ENCODE measurements around the gene BTN3A1. TPM values are rescaled to one million over a fixed set of nuclear protein-coding genes. Genes with fewer than 3 reads are reported as not detected.
A peak's percentile ranks its signal among the peaks of the same experiment; 100 is the strongest.

Gene BTN3A1
- total and polyA plus RNA-seq, 2 of the 8 experiments (the other 6 are each of a cell fraction or from before 2014, with no cell fraction given): 4.7 to 5.6 TPM

DNA sequence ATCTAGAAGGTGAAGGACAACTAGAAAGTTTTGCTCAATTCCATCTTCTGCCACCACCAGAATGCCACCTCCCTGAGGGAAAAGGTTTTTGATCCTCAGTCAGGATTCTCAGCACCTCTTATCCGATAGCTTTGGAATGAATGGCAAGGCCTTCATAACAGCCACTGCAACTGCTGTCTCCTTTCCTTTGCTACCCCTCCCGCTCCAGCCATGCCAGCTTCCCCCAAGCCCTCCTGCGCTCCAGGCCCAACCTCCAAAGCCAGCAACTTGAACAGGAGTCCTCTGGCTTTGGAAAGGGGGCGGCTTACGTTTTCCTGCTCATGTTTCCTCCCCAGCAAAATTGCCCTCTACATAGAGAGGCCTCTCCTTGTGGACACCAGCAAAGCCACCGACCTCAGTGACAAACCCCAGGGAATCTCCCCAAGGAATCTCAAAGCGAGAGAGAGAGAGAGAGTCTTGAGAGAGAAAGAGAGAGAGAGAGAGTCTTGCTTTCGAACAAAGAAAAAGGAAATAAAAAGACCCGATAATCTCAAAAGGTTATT lies 55.3 kb downstream of the BTN3A1 start:
- WGBS, 2 experiments (ENCODE audit: extremely low coverage in 1 of 2, insufficient coverage in 1 of 2, insufficient read length in 1 of 2, insufficient replicate concordance in 2 of 2, low coverage in 1 of 2, low lambda C conversion rate in 2 of 2, missing lambda C conversion rate in 1 of 2): 21% methylated on average over 9 of the region's 9 CpGs; no CpG with 5 or more reads in 1 of the 2 experiments

More for the DNA sequence above, 55.3 kb downstream of the BTN3A1 start:
- Histone ChIP-seq H3K56ac (replicated peaks; ENCODE audit: insufficient read length, low read depth, low read length) (no peak overlapping the region), H3K79me2 (ENCODE audit: control insufficient read depth in 1 of 2, insufficient read depth in 2 of 2, low read length in 2 of 2) (peaks cover 0 to 13% of the 10 kb centered on the region in 2 experiments; a peak in 2 of 4 replicates), H3K4me1 (replicated peaks in 1 of 4; ENCODE audit: control insufficient read depth in 3 of 4, insufficient read depth in 4 of 4, low read length in 3 of 4) (peaks cover 0 to 6% (median 5%) of the 10 kb centered on the region in 4 experiments; a peak in 4 of 7 replicates), H3K23ac (ENCODE audit: insufficient read length) (no peak overlapping the region), H4K8ac (ENCODE audit: extremely low read depth, insufficient read depth, low read length) (peak overlapping the region; percentile 30; the same call in 1 of the 2 replicates), H4K20me1 (replicated peaks in 1 of 2; ENCODE audit: control insufficient read depth in 1 of 2, insufficient read depth in 2 of 2, low read length in 2 of 2) (no peaks in the 10 kb centered on the region), H3K4me2 (ENCODE audit: insufficient read depth in 1 of 2, low read depth in 2 of 2, low read length in 2 of 2) (peak overlapping the region; percentile 65 to 96), H2BK12ac (ENCODE audit: low read depth, low read length) (no peak overlapping the region), H2BK20ac (ENCODE audit: low read length) (no peak overlapping the region), H3K27me3 (replicated peaks in 1 of 4; ENCODE audit: control insufficient read depth in 3 of 4, extremely low read depth in 1 of 4, insufficient read depth in 3 of 4, low read length in 3 of 4) (no peaks in the 10 kb centered on the region), H2AK5ac (ENCODE audit: low read depth, low read length) (no peak overlapping the region; the same call in 1 of the 2 replicates), H4K91ac (replicated peaks; ENCODE audit: insufficient read length, low read length) (peak overlapping the region; percentile 22), H3K9me3 (ENCODE audit: insufficient read depth in 2 of 2, low read depth in 1 of 2, low read length in 1 of 2) (no peaks in the 10 kb centered on the region), H3K9ac (replicated peaks in 1 of 4; ENCODE audit: extremely low read depth in 1 of 4, low read depth in 3 of 4, low read length in 3 of 4) (peak overlapping the region in 3 of 4 experiments; percentile 50 to 67 (median 54); a peak in 5 of 7 replicates), H2BK120ac (replicated peaks; ENCODE audit: low read depth, low read length) (no peak overlapping the region), H4K5ac (ENCODE audit: insufficient read length, low read depth, low read length) (peak overlapping the region; percentile 24), H3K79me1 (ENCODE audit: low read depth, low read length) (no peaks in the 10 kb centered on the region; the same call in 1 of the 2 replicates), H3K23me2 (ENCODE audit: low read depth, low read length) (no peaks in the 10 kb centered on the region; the same call in 1 of the 2 replicates), H3K4ac (replicated peaks; ENCODE audit: insufficient read length, low read depth, low read length) (no peak overlapping the region), H2BK5ac (ENCODE audit: low read depth, low read length) (peak overlapping the region; percentile 12; the same call in 1 of the 2 replicates), H3K36me3 (ENCODE audit: control insufficient read depth in 2 of 4, insufficient read depth in 4 of 4, low read length in 3 of 4) (peaks cover 3 to 14% (median 9%) of the 10 kb centered on the region in 4 experiments; a peak in 5 of 8 replicates), H2BK15ac (ENCODE audit: low read length) (peak overlapping the region; percentile 74; the same call in 1 of the 2 replicates), H2AFZ (ENCODE audit: low read length) (peak overlapping the region; percentile 93), H3K4me3 (ENCODE audit: extremely low read depth in 1 of 4, insufficient read depth in 2 of 4, low read depth in 3 of 4, low read length in 4 of 4) (peak overlapping the region; percentile 71 to 100 (median 92); a peak in 6 of 8 replicates), H3K14ac (ENCODE audit: insufficient read length) (no peak overlapping the region), H3K27ac (ENCODE audit: low read depth, low read length) (peak overlapping the region; percentile 86; the same call in 1 of the 2 replicates), H3K18ac (ENCODE audit: extremely low read depth, low read length) (peak overlapping the region; percentile 38; the same call in 1 of the 2 replicates)
- ChIA-PET POLR2A (ENCODE audit: partially characterized antibody) (interaction anchor here (0.8 to 1.7 kb wide), 3 partner anchors 10 to 64 kb away, joined by 3 read pairs; no protein-coding TSS in a partner anchor), CTCF (ENCODE audit: partially characterized antibody) (no interaction called here)
- FAIRE-seq: no peak
- TF ChIP-seq ASH2L (IDR thresholded peaks at IDR 0.05; ENCODE audit: low read length) (peak; percentile 1), NANOG (IDR thresholded peaks at IDR 0.05; ENCODE audit: insufficient read depth, low read depth, low read length, poor library complexity, severe bottlenecking) (no peak), CHD1 (IDR thresholded peaks at IDR 0.05; ENCODE audit: low read depth, low read length) (no peak), POLR2A (IDR thresholded peaks at IDR 0.05; ENCODE audit: control extremely low read depth in 1 of 2, low read depth in 2 of 2, low read length in 2 of 2) (no peak)
- DNase-seq (ENCODE audit: low read depth in 1 of 2, low spot score in 2 of 2): peak in 1 of 2 experiments; percentile 59

All from H1 (cell line).